ENCODE results near the gene MEPCE.

MEPCE gene

DNA sequence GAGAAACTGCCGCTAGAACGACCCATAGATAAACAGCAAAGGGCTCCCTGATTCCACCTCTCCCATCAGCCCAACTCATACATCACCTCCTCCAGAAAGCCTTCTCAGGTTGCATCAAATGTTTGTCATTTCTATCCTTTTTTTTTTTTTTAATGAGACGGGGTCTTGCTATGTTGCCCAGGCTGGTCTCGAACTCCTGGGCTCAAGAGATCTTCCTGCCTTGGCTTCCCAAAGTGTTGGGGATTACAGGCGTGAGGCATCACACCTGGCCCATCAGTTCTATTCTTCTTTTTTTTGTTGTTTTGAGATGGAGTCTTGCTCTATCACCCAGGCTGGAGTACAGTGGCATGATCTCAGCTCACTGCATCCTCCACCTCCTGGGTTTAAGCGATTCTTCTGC lies 27.4 kb downstream of the MEPCE start:
- in situ Hi-C loops (cut with MboI; ENCODE audit: low sequenced_read_pairs), result no loop called here

DNA sequence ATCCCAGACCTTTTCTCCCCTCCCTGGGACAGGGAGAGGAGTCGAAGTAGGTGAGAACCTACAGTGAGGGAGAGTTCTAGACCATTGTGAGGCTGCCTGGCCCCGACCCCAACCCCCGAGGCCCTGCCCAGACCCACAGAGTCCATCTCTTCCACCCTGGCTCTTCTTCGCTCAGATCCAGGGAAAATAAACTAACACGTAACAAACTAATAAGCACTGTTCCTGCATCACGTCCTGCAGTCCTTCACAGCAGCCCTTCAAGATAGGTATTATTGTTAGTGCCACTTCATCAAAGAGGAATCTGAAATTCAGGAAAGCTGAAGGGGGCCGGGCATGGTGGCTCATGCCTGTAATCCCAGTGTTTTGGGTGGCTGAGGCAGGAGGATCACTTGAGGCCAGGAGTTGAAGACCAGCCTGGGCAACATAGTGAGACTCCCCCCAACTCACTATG lies 34.6 kb downstream of the MEPCE start, which contains the start of gene SPACDR:
Gene SPACDR (minus strand): TSS at position 51 of the 451 bp plus-strand sequence. CDS start 235 bp downstream, outside the sequence.
- in situ Hi-C loops (cut with MboI; ENCODE audit: low sequenced_read_pairs), result loop anchor here (10.0 kb wide), 1 partner anchor 91 kb away; no protein-coding TSS in a partner anchor

DNA sequence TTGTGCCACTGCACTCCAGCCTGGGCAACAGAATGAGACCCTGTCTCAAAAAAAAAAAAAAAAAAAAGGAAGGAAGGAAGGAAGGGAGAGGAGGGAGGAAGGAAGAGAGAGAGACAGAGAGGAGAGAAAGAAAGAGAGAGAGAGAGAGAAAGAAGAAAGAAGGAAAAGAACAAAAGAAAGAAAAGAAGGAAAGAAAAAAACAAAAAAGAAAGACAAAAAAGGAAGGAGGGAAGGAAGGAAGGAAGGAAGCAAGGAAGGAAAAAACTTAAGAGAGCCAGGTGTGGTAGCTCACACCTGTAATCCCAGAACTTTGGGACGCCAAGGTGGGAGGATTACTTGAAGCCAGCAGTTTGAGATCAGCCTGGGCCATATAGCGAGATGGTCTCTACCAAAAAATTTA lies 35.2 kb downstream of the MEPCE start:
- in situ Hi-C loops (cut with MboI; ENCODE audit: low sequenced_read_pairs), result loop anchor here (10.0 kb wide), 1 partner anchor 90 kb away; no protein-coding TSS in a partner anchor

DNA sequence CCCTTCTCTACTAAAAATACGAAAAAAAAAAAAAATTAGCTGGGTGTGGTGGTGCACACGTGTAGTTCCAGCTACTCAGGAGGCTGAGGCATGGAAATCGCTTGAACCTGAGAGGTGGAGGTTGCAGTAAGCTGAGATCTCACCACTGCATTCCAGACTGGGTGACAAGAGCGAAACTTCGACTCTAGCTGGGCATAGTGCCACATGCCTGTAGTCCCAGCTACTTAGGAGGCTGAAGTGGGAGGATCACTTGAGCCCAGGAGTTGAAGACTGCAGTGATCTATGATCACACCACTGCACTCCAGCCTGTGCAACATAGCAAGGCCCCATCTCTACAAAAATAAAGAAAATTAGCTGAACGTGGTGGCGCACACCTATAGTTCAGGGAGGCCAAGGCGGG lies 35.7 kb downstream of the MEPCE start:
- in situ Hi-C loops (cut with MboI; ENCODE audit: low sequenced_read_pairs), result loop anchor here (10.0 kb wide), 1 partner anchor 90 kb away; no protein-coding TSS in a partner anchor

DNA sequence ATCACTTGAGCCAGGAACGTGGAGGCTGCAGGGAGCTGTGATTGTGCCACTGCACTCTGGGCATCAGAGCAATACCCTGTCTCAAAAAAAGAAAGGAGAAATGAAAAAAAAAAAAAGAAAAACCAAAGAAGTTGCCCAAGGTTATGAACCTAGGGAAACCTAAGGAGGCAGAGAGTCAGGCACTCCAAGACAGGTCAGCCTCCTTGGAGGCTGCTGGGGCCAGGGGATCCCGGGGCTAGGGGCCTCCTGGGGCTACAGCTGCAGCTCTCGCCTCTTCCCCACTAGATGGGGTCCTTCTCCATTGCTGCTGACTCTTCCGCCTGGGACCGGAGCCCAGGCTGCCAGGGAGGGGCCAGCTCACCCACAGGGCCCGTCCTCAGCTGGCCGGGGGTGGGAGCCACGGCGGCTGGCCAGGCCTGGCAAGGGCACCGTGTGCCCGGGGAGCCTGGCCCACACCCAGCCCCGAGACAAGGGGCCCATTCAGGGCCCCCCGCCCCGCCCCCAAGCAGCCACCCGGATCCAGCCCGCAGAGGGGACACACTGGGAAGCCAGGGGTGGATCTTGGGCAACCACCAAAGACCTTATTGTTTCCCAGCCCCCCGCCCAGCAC lies 36.2 kb downstream of the MEPCE start:
- in situ Hi-C loops (cut with MboI; ENCODE audit: low sequenced_read_pairs), result loop anchor here (10.0 kb wide), 1 partner anchor 89 kb away; no protein-coding TSS in a partner anchor

DNA sequence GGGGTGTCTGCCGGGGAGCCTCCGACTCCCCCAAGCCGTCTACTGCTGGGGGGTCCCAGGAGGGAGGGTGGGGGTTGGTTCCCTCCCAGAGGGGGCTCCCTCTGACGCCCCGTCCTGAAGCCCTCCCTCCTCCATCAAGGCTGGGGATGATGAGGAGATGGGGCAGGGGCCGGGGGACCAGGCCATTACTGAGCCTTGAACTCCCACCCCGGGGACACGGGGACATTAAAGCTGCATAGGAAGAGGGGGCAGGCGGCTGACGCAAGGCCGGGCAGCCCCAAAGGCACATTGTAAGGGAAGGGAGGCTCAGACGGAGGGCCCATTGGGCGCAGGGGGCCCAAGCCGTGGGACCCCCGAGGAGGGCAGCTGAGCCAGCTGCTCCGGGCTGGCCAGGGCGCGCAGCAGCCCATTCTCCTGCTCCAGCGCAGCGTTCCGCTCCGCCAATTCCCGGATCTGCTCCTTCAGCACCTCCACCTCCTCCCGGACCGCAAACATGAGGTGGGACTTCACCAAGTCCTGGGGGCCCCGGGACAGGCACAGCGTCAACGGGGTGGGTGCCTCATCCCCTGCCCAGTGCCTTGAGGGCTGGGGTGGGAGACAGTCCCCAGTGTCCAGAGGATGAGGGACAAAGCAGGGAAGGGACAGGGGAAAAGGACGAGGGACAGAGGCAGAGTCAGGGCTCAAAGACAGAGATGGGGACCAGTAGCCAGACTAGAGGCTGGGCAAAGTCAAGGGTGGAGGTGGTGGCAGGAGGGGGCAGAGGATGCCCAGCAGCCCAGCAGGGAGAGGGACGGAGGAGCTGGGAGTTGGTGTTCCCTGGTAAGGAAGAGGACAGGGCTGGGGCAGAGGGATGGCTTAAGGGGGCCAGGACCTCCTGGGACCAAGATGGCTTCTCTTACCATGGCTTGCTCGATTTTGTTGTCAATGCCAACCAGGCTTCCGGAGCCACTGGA lies 37.3 kb downstream of the MEPCE start:
- in situ Hi-C loops (cut with MboI; ENCODE audit: low sequenced_read_pairs), result loop anchor here (10.0 kb wide), 1 partner anchor 88 kb away; no protein-coding TSS in a partner anchor

DNA sequence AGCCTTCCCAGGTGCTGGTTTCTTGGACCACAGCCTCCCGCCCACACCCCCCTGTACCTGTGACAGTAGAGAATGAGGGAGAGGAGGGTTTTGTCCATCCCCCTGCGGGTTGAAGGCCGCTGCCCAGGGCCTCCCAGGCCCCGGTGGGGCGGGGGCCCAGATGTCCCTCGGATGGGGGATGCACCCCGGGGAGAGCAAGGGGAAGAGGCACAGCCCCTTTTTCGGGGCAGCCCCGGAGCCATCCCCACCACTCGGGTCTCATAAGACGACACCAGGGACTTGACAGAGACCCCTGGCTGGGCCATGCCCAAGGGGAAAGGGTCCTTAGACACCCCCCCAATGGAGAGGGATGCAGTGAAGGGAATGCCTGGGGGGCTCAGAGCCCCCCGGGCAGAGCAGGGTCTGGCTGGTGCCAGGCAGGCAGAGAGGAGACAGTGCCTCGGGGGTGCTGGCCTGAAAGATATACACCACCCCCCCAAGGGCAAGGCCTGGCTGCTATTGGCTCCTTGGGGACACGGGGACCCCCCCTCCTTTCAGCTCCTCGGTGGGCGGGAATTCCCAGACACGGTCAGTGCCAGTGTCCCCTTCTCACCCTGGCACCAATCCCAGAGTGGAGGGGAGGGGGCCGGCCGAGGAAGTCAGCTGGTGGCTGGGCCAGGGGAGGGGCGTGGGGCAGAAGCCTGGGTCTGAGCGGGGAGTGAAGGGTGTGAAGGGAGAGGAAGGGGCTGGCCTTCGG lies 38.2 kb downstream of the MEPCE start:
- in situ Hi-C loops (cut with MboI; ENCODE audit: low sequenced_read_pairs), result loop anchor here (10.0 kb wide), 1 partner anchor 87 kb away; no protein-coding TSS in a partner anchor

DNA sequence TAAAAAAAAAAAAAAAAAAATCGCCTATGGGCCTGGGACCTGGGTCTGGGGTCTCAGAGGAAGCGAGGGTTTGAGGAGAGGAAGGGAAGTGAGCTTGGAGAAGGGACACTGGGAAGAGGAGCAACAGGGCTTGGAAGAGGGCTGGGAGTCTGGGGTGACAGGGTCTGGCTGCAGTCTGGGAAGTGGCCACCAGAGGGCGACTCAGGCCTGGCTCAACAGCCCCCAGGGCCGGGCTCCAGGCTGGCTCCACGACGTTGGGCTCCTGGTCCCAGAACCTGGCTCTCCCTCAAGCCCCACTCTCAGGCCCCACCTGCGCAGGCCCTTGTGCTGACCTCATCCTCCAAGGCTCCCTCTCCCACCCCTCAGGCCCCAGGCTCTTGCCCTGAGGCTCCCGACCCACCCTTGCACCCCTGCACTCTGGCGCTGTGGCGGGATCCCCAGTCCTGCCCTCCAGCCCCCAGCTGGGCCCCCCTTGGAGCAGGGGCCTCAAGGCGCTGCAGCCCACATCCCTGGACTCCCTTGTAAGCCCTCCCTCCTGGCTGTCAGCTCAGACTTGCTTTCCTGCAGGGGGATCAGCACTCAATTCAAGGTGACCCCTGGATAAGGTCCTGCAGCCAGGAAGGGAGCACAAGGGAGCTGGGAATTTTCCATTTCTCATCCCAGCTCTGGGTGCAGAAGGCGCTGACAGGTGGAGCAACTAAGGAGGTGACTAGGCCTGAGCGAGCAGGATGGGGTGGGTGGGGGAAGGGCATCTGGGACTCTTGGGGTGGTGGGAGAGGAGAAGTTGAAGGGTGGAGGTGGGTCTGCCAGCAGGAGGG lies 39.8 kb downstream of the MEPCE start:
- in situ Hi-C loops (cut with MboI; ENCODE audit: low sequenced_read_pairs), result loop anchor here (10.0 kb wide), 1 partner anchor 85 kb away; no protein-coding TSS in a partner anchor

DNA sequence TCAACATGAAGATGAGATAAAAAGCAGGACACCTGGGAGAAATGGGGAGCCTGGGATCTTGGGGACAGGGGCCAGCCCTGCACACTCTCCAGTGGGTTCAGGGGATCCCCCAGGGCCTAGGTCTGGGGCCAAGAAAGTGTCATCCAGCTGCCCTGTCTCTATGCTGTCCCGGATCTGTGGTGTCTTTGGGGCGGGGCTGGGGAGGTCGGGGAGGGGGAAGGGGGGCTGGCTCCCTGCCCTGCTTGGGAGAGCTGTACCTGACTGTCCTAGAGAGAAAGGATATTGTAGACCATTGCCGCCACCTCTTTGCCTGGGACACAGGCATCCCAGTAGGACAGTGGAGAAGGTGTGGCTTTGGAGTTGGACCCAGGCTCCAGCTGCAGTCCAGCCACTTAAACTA lies 41.4 kb downstream of the MEPCE start:
- in situ Hi-C loops (cut with MboI; ENCODE audit: low sequenced_read_pairs), result no loop called here

DNA sequence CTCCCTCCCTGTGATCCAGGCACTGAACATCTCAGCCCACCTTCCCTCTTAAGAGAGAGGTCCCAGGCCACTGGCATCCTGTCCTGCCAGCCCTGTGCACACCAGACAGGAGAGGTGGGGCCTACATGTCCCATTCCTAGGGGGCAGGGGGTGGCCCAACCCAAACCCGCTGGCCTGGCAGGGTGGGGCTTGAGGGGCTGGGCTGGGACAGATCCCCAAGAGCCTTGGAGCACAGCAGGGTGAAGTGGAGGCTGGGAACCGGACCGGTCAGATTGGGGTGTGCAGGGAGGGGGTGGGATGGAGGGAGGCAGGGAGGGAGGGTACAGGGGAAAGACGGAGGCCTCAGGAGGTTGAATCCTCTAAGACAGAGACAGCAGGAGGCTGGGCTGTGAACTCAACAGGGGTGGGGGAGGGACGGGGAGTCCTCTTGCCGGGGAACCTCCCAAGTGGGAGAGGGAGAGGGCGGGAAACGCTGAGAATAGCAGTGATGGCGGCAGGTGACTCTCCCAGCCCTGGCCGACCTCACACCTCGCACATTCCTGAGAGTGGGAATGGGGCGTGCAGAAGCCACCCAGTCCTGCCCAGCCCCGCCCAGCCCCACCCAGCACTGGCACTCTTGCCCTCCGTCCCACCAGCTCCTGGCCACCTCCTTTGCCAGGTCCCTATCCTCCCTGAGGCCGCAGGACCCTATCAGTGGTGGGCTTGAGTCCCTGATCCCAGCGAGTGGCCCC lies 42.7 kb downstream of the MEPCE start:
- in situ Hi-C loops (cut with MboI; ENCODE audit: low sequenced_read_pairs), result no loop called here

DNA sequence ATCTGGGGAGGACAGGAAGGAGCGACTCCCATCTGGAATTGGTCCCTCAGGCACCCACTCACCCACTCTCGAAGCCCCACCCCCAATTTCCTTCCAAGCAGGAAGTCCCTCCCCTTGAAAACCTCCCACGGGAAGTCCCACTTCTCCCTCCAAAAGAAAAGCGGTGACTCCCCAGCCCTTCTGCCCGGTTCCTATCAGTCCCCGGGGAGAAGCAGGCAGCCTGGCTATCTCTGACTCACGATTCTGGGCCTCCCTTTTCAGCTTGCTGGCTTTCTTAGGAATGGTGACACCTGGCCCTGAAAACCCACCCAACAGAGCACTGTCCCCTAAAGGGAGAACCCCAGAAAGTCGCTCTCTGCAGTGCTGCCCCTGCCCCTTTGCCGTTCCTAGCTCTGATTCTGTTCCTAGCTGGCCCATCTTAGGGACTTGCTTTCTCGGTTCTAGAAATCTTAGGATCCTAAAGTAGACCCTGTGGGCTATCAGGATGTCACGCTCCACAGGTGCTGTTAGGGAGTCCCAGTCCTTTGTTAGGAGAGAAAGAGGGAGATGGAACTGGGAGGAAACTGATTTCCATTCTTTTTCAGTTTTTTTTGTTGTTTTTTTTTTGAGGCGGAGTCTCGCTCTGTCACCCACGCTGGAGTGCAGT lies 43.3 kb downstream of the MEPCE start:
- in situ Hi-C loops (cut with MboI; ENCODE audit: low sequenced_read_pairs), result no loop called here

DNA sequence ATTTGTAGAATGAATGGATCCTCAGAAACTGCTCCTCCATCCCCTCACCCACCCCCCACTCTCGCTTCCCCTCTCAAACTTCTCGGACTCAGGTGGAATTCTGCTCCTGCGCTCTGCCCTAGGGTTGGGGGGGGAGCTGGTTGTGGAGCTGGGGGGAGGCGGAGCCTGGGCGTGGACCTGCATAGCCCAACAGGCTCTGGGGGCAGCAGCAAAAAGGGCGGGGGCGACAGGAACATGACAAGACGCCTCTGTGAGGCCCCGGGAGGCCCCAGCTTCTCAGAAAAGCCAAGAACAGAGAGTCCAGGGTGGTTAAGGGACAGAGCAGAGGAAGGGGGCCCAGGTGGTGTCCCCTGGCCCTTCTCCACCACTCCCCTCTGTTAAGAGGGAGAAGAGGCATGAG lies 45.9 kb downstream of the MEPCE start:
- in situ Hi-C loops (cut with MboI; ENCODE audit: low sequenced_read_pairs), result no loop called here

DNA sequence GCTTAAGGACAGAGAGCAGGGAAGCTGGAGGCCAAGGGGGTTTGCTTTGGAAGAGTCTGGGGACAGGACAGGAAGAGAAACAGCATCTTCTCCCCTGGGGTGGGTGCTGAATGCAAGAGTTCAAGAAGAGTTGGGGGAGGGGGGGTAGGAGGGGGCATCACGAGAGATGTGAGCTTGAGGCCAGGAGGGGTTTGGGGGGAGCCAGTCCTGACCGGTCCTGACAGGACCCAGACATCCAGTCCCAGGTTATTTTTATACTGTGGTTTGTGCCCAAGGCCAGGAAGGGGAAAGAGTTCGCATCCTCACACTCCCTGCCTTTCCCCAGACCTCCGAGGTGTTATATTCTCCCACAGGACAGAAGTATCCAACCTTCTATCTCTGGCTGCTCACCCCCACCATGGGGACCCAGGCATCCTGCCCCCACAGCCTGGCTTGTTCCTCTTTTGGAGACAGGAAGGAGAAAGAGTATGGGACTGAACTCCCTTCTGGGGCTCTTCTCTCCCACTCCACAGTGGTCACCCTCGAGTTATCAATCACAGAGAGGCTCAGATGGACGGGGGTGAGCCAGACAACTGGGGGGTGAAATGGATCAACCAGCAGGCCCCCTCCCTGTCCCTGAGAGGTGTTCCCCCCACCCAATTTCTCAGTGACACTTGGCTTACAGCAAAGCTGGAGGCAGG lies 46.6 kb downstream of the MEPCE start:
- in situ Hi-C loops (cut with MboI; ENCODE audit: low sequenced_read_pairs), result no loop called here

DNA sequence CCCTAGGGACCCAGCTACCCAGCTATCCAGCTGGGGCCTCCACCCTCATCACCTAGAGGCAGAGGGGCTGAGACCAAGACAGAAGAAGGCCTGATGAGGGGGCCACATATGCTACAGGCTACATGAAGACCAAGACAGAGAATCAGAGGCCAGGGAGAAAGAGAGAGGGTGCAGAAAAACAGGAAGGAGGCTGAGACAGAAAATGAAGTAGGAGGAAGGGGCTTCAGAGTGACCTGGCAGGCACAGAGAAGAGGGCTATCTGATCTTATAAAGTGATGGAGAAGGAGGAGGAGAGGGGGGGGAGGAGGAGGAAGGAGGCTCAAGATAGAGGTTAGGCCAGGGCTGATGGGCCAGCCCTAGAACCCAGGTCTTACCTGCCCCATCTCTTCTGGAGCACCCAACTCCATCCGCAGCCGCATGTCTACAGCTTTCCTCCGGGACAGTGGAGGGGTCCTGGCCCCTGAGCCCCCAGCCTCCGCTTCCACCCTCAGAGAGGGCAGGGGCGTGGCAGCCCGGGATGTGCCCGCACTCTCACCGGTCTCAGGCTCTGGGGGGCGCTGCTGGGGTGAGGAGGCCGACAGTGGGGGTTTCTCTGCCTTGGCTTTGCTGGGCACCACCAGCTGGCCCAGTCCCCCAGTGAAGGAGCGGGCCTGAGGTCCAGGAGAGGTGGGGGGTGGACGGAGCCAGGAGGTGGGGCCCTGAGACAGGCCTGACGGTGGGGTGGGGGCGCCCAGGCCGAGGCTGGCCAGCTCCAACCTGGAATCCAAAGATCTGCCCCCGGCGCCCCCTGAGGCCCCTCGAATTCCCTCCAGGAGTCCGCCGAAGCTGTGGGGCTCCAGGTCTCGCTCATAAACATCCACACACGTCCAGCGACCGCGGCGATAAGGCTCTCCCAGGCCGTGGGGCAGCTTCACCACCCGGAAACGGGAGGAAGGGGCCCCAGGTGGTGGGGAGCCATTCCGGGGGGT lies 47.6 kb downstream of the MEPCE start:
- in situ Hi-C loops (cut with MboI; ENCODE audit: low sequenced_read_pairs), result no loop called here

DNA sequence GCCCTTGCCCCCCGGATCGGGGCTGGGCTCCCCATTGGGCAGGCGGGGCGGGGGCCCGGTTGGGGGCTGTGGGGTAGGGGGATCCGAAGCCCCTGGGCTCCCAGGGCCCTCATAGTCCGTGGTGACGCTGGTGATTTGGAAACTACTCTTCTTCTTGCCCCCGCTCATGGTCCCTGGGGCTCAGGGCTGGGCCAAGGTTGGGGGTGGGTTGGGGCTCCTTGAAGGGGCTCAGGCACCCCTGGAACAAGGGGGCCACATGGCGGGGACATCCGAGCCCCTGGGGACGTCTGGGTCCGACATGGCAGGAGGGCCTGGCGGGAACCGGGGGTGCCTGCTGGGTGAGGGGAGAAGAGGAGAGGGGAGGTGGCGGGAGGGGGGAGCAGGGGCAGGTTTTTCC lies 48.2 kb downstream of the MEPCE start:
- in situ Hi-C loops (cut with MboI; ENCODE audit: low sequenced_read_pairs), result no loop called here

DNA sequence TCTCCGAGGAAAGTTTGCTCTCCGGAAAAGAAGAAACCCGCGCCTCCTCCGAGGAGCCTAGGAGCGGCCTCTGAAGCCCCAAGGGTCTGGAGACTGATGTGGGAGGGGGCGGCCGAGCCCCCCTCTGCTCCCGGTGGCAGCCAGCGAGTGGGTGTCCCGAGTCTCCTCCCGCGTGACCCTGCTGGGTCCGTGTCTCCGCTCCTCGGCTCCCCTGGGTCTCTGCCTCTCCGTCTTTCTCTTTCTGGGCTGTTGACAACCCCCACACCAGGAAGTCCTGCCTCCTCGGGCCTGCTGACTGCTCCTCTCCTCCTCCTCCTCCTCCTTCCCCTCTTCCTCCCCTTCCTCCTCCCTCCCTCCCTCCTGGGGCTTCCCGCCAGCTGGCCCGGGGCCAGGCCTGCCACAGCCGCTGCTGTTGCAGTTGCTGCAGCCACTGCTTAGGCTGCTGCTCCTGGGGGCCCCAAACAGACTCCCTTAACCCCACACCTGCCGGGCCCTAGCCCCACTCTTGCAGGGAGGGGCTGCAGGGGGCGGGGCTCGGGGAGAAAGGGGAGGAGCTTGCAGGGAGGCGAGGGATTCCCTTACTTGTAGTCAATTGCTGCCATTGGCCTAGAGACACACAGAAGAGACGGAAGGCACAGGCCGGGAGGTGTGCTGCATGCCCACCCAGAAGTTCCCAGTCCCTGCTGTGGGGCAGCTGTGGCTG lies 49.5 kb downstream of the MEPCE start, which contains the start of gene TSC22D4:
Gene TSC22D4 (minus strand): TSS at position 257 of the 703 bp plus-strand sequence. CDS start 1,176 bp downstream, outside the sequence.
- in situ Hi-C loops (cut with MboI; ENCODE audit: low sequenced_read_pairs), result no loop called here

Data from HL-60/S4 (cell line).